Medulla oblongata (tissue), 1 donor: ENCODE data around the gene HACD3.
"Not testable (repeated sequence)": the region's sequence is repeated elsewhere in the genome, so short reads cannot be mapped to it uniquely, and the experiment has no call there.

Experiments
- DNase-seq: peaks from one replicate; pipeline ENCODE4 v3.0.0-alpha.2; 2015; ENCODE audit errors: extremely low spot score

The HACD3 gene

DNA sequence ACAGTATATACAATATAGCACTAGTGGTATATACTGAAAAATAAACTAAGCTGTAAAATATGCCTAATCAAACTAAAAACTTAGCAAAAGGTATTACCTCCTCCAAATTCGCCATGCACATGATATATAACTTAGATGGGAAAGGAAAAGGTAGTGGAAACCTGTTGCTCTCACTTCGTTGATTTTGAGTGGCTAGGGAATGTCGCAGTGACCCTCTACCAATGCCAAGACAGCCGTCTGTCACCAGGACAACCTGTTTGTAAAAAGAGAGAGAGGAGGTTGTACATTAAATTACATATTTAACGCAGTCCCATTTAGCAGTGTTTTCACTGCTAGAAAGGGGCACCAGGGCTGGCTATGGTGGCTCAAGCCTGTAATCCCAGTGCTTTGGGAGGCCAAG is 69.4 kb downstream of the HACD3 start:
- no peak for DNase-seq

DNA sequence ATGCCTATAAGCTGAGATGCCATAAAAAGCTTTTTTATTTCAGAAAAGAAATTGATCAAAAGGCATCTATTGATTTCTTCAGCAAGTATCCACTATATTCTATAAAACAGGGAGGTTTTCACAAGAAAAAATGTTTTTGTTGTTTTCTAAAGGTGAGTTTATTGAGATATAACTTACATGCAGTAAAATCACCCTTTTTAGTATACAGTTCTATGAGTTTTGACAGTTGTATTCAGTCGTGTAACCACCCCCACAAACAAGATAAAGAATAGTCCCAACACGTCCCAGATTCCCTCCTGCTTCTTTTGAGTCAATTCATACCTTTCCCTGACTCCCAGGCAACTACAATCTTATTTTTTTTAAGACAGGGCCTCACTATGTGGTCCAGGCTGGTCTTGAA is 72.9 kb downstream of the HACD3 start:
- no peak for DNase-seq

DNA sequence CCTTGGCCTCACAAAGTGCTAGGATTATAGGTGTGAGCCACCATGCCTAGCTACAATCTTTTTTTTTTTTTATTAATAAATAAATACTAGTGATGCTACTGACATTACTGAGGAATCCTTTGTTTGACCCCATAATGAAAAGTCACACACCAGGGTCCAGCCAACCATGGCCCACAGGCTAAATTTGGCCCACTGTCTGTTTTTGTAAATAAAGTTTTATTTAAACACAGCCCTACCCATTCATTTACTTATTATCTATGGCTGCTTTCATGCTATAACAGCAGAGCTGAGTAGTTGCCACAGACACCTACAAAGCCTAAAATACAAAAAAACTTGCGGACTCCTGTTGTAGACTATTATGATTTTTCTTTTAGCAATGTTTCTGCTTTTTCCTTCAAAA is 73.3 kb downstream of the HACD3 start:
- DNase-seq: no peak

DNA sequence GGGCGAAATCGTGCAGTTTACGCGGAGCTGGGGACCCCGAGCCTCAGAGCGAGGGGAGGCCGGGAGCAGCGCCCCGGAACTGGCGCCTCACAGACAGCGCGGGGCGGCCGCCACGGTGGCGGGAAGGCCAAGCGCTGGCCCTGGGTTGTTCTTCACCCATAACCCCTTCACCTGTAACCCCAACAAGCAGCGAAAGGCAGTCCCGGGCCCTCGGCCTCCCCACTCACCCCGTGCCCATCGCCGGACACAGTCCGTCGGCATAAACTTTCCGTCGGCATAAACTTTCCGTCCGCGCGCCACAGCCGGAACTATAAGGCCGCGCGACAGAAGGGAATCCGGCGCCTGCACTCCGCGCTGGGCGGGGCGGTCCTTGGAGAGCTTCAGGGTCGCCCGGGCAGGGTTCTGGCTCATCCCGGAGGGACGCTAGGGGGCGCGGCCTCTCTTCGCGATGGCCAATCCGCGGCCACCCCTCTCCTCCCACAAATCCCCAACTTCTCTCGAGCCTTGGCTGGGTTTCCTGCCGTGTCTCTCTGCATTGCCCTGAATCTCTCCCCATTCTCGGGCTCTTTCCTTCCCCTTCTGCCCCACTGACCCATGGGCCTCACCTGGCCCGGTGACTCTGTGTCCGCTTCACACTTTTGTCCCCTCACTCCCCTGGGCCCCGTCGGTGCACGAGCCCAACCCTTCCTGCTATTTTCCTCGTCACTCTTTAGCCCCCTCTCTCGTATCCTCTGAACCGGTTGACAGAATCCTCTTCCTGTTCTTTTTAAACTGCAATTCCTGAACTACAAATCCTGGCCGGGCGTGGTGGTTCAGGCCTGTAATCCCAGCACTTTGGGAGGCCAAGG is 80.8 kb downstream of the HACD3 start, which contains the start of gene INTS14:
TSS of gene INTS14 (minus strand) at position 261 of the 848 bp plus-strand sequence. CDS start 3,751 bp downstream, outside the sequence.
- DNase-seq: peak; percentile 98

DNA sequence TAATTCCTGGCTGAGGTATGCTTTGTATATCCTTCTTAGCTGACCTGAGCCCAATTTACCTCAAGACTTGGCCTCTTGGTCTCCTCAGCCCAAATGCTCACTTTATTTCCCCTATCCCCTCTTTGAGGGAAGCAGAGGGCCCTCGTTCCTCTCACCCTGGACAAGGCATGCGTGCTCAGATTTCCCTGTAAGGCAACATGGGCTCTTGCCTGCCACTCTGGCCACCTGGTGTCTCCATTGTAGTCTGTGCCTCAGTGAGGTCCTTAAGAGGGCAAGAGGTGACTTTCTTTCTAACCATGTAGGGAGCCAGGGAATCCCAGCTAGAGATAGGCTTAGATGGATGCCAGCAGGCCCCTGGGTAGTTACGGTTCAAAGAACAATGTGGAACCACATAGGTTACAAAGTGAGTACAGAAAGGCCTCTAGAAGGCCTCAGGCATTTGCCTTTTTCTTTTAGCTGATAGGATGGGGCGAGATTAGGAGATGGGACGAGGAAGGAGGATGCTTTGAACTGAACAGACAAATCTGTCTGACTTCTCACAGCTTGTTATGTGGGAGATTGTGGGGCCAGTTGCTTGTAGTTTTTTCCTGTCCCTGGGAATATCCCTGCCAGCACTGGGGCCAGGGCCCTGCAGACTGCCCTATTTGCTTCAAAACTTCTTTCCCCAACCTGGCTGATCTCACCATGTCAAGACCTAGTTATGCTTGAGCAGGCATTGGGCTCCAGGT is 81.8 kb downstream of the HACD3 start:
- DNase-seq: no peak

DNA sequence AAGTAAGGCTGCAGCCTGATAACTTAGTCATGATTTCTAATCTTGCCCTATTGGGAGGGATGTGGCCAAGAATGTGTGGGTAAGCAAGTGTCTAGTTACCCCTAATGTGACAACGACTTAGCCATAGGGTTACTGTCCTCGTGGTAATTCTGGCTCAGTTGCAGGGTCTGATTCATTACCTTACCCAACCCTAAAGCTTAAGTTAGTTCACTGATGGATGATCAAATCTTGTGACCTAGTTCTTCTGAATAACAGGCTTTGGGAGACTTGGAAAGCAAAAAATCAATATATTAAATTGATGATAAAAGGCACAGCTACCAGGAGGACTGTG is 82.3 kb downstream of the HACD3 start:
- no peak for DNase-seq

DNA sequence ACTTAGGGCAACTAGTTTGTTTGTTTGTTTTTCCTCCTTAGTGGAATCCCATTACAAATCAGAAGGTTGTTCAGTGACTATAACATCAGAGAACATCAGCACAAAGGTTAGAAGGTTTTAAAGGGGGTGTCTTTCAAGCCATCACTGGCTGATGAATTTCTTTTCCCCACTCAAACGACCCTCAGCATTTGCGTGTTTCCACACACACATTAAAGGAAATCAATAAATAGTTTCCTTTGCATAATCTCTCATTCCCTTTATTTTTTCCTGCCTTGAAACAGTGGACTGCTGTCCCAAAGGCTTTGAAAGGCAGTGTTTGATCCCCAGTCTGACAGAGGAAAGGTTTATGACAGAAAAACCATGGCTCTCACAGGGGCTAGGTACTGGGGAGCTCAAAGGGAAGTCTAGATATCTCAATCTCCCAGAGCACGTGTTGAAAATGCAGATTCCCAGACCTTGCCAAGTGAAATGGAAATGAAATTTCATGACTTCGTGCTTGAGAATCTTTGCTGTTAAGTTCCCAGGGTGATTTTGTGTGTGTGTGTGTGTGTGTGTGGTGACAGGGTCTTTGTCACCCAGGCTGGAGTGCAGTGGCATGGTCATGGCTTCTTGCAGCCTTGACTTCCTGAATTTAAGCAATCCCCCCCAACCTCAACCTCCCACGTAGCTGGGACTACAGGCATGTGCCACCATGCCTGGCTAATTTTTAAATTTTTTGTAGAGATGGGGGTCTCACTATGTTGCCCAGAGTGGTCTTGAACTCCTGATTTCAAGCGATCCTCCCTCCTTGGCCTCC is 82.9 kb downstream of the HACD3 start:
- no peak for DNase-seq

DNA sequence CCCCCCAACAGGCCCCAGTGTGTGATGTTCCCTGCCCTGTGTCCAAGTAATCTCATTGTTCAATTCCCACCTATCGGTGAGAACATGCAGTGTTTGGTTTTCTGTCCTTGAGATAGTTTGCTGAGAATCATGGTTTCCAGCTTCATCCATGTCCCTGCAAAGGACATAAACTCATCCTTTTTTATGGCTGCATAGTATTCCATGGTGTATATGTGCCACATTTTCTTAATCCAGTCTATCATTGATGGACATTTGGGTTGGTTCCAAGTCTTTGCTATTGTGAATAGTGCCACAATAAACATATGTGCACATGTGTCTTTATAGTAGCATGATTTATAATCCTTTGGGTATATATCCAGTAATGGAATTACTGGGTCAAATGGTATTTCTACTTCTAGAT is 85.6 kb downstream of the HACD3 start:
- DNase-seq: not testable (repeated sequence)

DNA sequence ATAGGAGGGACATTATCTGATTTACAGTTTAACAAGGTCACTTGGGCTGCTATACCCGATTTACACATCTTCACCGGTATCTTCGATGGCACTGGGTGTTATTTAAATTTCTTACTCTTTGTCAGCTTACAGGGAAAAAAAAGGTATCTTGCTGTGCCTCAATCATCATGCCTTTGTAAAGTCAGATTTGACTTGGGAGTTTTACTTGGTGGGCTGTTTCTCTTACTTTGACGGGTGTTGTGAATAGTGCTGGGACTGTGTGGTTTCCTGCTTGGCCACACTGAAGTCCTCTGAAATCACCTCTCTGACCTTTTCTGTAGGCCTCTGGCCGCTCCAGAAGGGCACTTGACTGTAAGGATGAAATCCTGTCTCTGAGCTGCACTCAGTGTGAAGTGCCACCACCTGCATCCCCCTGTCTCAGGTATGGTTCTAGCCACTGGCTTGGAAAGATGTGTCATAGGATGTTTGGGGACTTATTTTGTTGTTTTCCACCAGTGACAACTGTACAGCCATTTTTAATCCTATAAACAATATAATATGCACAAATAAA is 88.4 kb downstream of the HACD3 start:
- DNase-seq: no peak

DNA sequence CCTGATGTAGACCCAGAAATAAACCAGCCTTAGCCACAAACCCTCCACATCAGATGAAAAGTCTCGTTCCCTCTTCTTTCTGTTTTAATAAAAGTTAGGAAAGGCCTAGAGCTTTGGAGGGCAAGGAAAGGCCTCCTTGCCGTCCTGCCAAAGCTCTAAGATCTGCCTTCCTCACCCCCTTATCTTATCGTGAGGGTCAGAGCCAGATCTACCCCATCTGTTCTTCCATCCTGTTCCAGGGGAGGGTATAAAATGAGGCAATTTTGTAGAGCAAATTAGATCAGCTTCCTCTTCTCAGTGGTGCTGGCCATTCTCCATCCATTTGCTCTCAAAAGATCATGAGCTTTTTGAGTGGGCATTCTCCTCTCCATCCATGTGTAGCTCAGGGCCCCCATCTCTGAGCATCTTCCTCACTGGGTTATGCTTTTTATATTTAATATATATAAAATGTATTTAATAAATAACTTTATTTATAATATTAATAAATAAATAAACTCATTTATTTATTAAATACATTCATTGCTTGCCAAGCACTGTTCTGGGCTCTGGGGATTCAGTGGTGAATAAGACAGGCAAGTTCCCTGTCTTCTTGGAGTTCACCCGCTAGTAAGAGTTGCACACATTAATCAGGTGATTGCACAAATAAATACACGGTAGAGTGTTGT is 89.5 kb downstream of the HACD3 start:
- DNase-seq: no peak

DNA sequence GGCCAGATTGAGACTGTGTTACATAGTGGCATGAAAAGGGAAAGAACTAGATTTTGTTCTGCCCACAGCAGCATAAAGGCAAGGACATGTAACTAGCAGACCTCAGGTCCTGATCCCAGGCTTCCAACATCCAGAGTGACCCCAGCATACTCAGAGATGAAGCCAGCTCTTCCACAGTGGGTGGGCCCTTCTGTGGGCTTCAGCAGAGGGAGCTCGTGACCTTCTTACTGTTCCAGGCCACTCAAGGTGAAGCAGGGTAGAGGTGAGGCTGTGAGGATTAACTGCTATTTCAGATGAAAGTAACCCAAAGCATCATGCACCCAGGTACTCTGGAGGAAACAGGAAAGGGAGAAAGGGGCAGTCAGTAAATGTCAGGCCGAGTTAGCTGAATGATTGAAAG is 90.6 kb downstream of the HACD3 start:
- no peak for DNase-seq

DNA sequence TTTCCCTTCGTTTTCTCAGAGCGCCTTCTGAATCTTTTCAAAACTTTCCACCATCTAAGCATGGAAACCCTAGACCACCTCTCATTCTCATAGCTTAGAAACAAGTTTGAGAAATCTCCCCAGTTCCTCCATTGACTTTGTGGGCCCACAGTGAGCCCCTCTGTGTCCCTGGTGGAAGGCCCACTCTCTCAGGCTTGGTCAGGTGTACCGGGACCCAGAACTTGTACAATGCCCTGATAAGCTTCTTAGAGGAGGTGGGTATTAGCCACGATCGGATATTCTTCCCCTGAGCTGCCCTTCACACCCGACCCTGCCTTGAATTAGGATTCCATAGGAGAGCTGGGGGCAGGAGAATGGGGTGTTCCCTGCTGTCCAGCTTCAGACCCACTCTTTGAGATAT is 91.4 kb downstream of the HACD3 start, which contains the start of gene SLC24A1:
TSS of gene SLC24A1 (plus strand) at position 301 of the 400 bp plus-strand sequence. CDS start 2,143 bp downstream, outside the sequence.
- DNase-seq: no peak

DNA sequence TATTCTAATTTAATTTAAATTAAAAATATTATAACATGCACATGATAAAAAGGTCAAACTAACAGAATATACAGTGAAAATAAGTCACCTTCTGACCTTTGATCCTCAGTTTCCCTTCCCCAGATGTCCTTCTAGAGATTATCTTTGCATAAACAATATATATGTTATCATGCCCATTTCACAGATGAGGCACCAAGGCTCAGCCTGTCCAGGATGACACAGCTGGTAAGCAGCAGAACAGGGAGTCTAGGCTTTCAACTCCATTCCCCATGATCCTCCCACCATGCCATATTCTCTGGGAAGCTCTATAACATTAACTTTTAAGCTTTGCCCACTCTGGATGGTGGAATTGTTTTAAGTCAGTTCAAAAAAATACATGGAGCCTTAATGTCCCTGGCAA is 92.8 kb downstream of the HACD3 start:
- DNase-seq: no peak

DNA sequence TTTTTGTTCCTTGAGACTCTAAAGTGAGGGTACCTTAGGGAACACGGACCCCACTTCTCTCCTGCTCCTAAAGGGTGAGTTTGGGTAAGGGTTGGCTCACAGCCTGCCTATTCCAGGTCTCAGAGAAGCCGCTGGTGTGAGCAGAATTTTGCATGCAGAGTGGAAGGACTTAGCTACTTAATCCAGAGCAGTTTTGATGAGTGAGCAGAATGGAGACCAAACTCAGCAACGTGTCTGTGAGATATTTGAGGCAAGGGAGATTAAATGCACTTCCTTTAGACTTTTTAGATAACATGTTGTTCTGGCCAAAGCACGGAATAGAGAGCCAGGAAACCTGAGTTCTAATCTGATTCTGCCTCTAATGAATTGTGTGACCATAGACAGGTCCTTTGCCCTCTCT is 96.6 kb downstream of the HACD3 start:
- no peak for DNase-seq
